ENCODE data around the gene P2RX7.
"Not testable (repeated sequence)": the region's sequence is repeated elsewhere in the genome, so short reads cannot be mapped to it uniquely, and the experiment has no call there.

P2RX7 gene

GRCh38 chr12:121189619-121190155 is 57.0 kb downstream of the P2RX7 start:
- TF ChIP-seq CTCF (conservative IDR thresholded peaks at IDR 0.05; ENCODE audit: low read depth, low read length), result no peak
- no peak for DNase-seq (ENCODE audit: low read depth)
- H3K4me3 ChIP-seq (ENCODE audit: low read depth, low read length), result no peak overlapping the region

GRCh38 chr12:121190523-121191031 is 57.9 kb downstream of the P2RX7 start:
- no peak for TF ChIP-seq CTCF (conservative IDR thresholded peaks at IDR 0.05; ENCODE audit: low read depth, low read length)
- peak; percentile 95 for DNase-seq (ENCODE audit: low read depth)
- H3K4me3 ChIP-seq (ENCODE audit: low read depth, low read length), result no peak overlapping the region

GRCh38 chr12:121191151-121191550 is 58.5 kb downstream of the P2RX7 start:
- no peak overlapping the region for H3K4me3 ChIP-seq (ENCODE audit: low read depth, low read length)
- TF ChIP-seq CTCF (conservative IDR thresholded peaks at IDR 0.05; ENCODE audit: low read depth, low read length), result no peak
- DNase-seq (ENCODE audit: low read depth), result no peak

GRCh38 chr12:121196902-121197301 is 64.2 kb downstream of the P2RX7 start:
- no peak for DNase-seq (ENCODE audit: low read depth)
- no peak overlapping the region for H3K4me3 ChIP-seq (ENCODE audit: low read depth, low read length)
- no peak for TF ChIP-seq CTCF (conservative IDR thresholded peaks at IDR 0.05; ENCODE audit: low read depth, low read length)

GRCh38 chr12:121198949-121199348 is 66.3 kb downstream of the P2RX7 start:
- no peak for TF ChIP-seq CTCF (conservative IDR thresholded peaks at IDR 0.05; ENCODE audit: low read depth, low read length)
- no peak overlapping the region for H3K4me3 ChIP-seq (ENCODE audit: low read depth, low read length)
- DNase-seq (ENCODE audit: low read depth), result no peak

- H3K4me3 ChIP-seq (ENCODE audit: low read depth, low read length); DNase-seq (ENCODE audit: low read depth): not testable (repeated sequence)
These were observed 68.5 kb downstream of the P2RX7 start for GRCh38 chr12:121201140-121201539.

- H3K4me3 ChIP-seq (ENCODE audit: low read depth, low read length), result no peak overlapping the region
- DNase-seq (ENCODE audit: low read depth), result no peak
- TF ChIP-seq CTCF (conservative IDR thresholded peaks at IDR 0.05; ENCODE audit: low read depth, low read length), result no peak
These were observed 70.0 kb downstream of the P2RX7 start for GRCh38 chr12:121202407-121203355.
